Keratinocyte (primary cell): ENCODE results near the gene LCK. TPM values are rescaled to one million over a fixed set of nuclear protein-coding genes. Genes with fewer than 3 reads are reported as not detected.

Source experiments
- DNase-seq: peaks from one replicate; pipeline ENCODE4 v3.0.0-alpha.2; 2011; ENCODE audit warnings: low read depth, missing footprints, low spot score
- FAIRE-seq: peaks from 2 replicates; lab custom pipeline; 2011; peaks lifted over from hg19 to GRCh38; lab: Jason Lieb, UNC
- H2AFZ ChIP-seq: 2 replicates; pipeline ENCODE4 v1.6.0; 2012; ENCODE audit warnings: low read length, control low read depth, inconsistent platforms; ENCODE audit not compliant: control insufficient read depth
- H3K27ac ChIP-seq: 2 replicates; pipeline ENCODE4 v1.5.1; 2011; ENCODE audit warnings: low read length; ENCODE audit not compliant: control insufficient read depth, insufficient read depth
- H3K27me3 ChIP-seq: 3 replicates; pipeline ENCODE4 v1.6.0; 2011; ENCODE audit warnings: low read length; ENCODE audit not compliant: control insufficient read depth, insufficient read depth; ENCODE audit errors: extremely low read depth
- H3K36me3 ChIP-seq, 2 experiments: 2 replicates in 1 of 2; 3 replicates in 1 of 2; pipeline ENCODE4 v1.5.1; 2011; ENCODE audit warnings: low read length in 2 of 2, mild to moderate bottlenecking in 1 of 2; ENCODE audit not compliant: control insufficient read depth in 2 of 2, insufficient read depth in 2 of 2; ENCODE audit errors: extremely low read depth in 1 of 2
- H3K4me1 ChIP-seq: 3 replicates; pipeline ENCODE4 v1.5.1; 2011; ENCODE audit warnings: low read length; ENCODE audit not compliant: control insufficient read depth, insufficient read depth; ENCODE audit errors: extremely low read depth
- H3K4me2 ChIP-seq: 3 replicates; pipeline ENCODE4 v1.6.0; 2011; ENCODE audit warnings: low read depth, low read length; ENCODE audit not compliant: control insufficient read depth, insufficient read depth; ENCODE audit errors: extremely low read depth
- H3K4me3 ChIP-seq, 3 experiments: fragments of 200-600 bp in 1 of 3; sonication (generic) in 1 of 3; 2 replicates in 2 of 3; 3 replicates in 1 of 3; pipeline ENCODE4 v1.5.1; 2011 to 2016; ENCODE audit warnings: low read length in 3 of 3, mild to moderate bottlenecking in 3 of 3, control low read depth in 2 of 3, inconsistent platforms in 1 of 3, low read depth in 1 of 3, mixed read lengths in 1 of 3, mixed run types in 1 of 3, moderate library complexity in 1 of 3; ENCODE audit not compliant: control insufficient read depth in 2 of 3, insufficient read depth in 2 of 3; ENCODE audit errors: extremely low read depth in 1 of 3
- H3K79me2 ChIP-seq: 2 replicates; pipeline ENCODE4 v1.6.0; 2012; ENCODE audit warnings: low read length; ENCODE audit not compliant: control insufficient read depth, insufficient read depth
- H3K9ac ChIP-seq: 3 replicates; pipeline ENCODE4 v1.6.0; 2011; ENCODE audit warnings: low read length; ENCODE audit not compliant: control insufficient read depth, insufficient read depth; ENCODE audit errors: extremely low read depth
- H3K9me1 ChIP-seq: 3 replicates; pipeline ENCODE4 v1.6.0; 2011; ENCODE audit warnings: low read length; ENCODE audit not compliant: control insufficient read depth, insufficient read depth; ENCODE audit errors: extremely low read depth
- H3K9me3 ChIP-seq: 2 replicates; pipeline ENCODE4 v1.5.1; 2012; ENCODE audit warnings: low read depth, low read length; ENCODE audit not compliant: control insufficient read depth
- H4K20me1 ChIP-seq: 3 replicates; pipeline ENCODE4 v1.6.0; 2011; ENCODE audit warnings: low read length; ENCODE audit not compliant: control insufficient read depth, insufficient read depth; ENCODE audit errors: extremely low read depth
- EZH2 ChIP-seq: IDR thresholded peaks from one replicate; pipeline ENCODE4 v1.6.1; 2012; ENCODE audit warnings: inconsistent platforms, mild to moderate bottlenecking, low read length, moderate library complexity
- dilution Hi-C: fragments of 300-500 bp; cut with MboI; formaldehyde crosslinking; loops from one replicate; pipeline ENCODE4 v1.7.0; 2020; ENCODE audit warnings: low sequenced_read_pairs; ENCODE audit not compliant: extremely low pct_ligation_motif_present
- polyA plus RNA-seq, 5 experiments: library from polyadenylated mRNA; depleted of rRNA in 3 of 5; stranded (reverse) in 3 of 5; stranded (forward) in 1 of 5; unstranded in 1 of 5; fragments of >200 nt; gene quantifications; 1 replicate in 1 of 5; 2 replicates in 3 of 5; 3 replicates in 1 of 5; pipeline versions ENCODE4 v1.2.1 to v1.2.3, GENCODE V29; 2011 to 2012; ENCODE audit warnings: missing spikeins in 2 of 5, low read depth in 1 of 5, low replicate concordance in 1 of 5
- TF ChIP-seq, protein P1 (sequence below), 3 experiments: IDR thresholded peaks in 1 of 3; conservative IDR thresholded peaks in 1 of 3; optimal IDR thresholded peaks in 1 of 3; 2 replicates in 2 of 3; 3 replicates in 1 of 3; pipeline versions ENCODE3 to v1.5.1; 2011; ENCODE audit warnings: low read length in 3 of 3, mild to moderate bottlenecking in 3 of 3, moderate library complexity in 2 of 3, control low read depth in 1 of 3, inconsistent platforms in 1 of 3; ENCODE audit not compliant: insufficient read depth in 2 of 3; ENCODE audit errors: extremely low read depth in 1 of 3

The LCK gene
- polyA plus RNA-seq, 1 donor (not counting 4 experiments of a cell fraction or from before 2014, with no cell fraction given), result 0.16 TPM

- no peaks in the 10 kb centered on the region for H4K20me1 ChIP-seq
- H3K9ac ChIP-seq, result no peak overlapping the region
- no peaks in the 10 kb centered on the region for H3K36me3 ChIP-seq
- no peak overlapping the region for H3K27ac ChIP-seq
- H3K27me3 ChIP-seq, result no peaks in the 10 kb centered on the region
- H3K79me2 ChIP-seq, result no peaks in the 10 kb centered on the region
- H2AFZ ChIP-seq, result no peak overlapping the region
- peaks cover 13% of the 10 kb centered on the region for H3K4me1 ChIP-seq
- no peaks in the 10 kb centered on the region for H3K9me3 ChIP-seq
- dilution Hi-C loops, result no loop called here
- H3K9me1 ChIP-seq, result no peaks in the 10 kb centered on the region
- H3K4me3 ChIP-seq, result no peak overlapping the region
- no peak overlapping the region for H3K4me2 ChIP-seq
- DNase-seq (no peak), FAIRE-seq (no peak)
- TF ChIP-seq, protein P1, sequence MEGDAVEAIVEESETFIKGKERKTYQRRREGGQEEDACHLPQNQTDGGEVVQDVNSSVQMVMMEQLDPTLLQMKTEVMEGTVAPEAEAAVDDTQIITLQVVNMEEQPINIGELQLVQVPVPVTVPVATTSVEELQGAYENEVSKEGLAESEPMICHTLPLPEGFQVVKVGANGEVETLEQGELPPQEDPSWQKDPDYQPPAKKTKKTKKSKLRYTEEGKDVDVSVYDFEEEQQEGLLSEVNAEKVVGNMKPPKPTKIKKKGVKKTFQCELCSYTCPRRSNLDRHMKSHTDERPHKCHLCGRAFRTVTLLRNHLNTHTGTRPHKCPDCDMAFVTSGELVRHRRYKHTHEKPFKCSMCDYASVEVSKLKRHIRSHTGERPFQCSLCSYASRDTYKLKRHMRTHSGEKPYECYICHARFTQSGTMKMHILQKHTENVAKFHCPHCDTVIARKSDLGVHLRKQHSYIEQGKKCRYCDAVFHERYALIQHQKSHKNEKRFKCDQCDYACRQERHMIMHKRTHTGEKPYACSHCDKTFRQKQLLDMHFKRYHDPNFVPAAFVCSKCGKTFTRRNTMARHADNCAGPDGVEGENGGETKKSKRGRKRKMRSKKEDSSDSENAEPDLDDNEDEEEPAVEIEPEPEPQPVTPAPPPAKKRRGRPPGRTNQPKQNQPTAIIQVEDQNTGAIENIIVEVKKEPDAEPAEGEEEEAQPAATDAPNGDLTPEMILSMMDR (optimal IDR thresholded peaks at IDR 0.05 in 1 of 3, IDR thresholded peaks at IDR 0.05 in 1 of 3, conservative IDR thresholded peaks at IDR 0.05 in 1 of 3; ENCODE audit: extremely low read depth in 1 of 3, insufficient read depth in 2 of 3, low read length in 3 of 3), result no peak
- TF ChIP-seq EZH2, result no peak
Measured at GRCh38 chr1:32269744-32270143, 18.7 kb downstream of the LCK start.

GRCh38 chr1:32272557-32273390 is 21.7 kb downstream of the LCK start:
- H3K4me3 ChIP-seq, result no peak overlapping the region
- H3K9ac ChIP-seq, result peak overlapping the region; percentile 25
- DNase-seq (no peak), FAIRE-seq (no peak)
- no peaks in the 10 kb centered on the region for H3K36me3 ChIP-seq
- H2AFZ ChIP-seq, result peak overlapping the region; percentile 54
- no peak overlapping the region for H3K27ac ChIP-seq
- no peaks in the 10 kb centered on the region for H4K20me1 ChIP-seq
- no peaks in the 10 kb centered on the region for H3K9me1 ChIP-seq
- H3K4me1 ChIP-seq, result peaks cover 13% of the 10 kb centered on the region
- peaks cover 10% of the 10 kb centered on the region for H3K27me3 ChIP-seq
- H3K9me3 ChIP-seq, result no peaks in the 10 kb centered on the region
- no peak for TF ChIP-seq EZH2
- TF ChIP-seq, protein P1 (optimal IDR thresholded peaks at IDR 0.05 in 1 of 3, IDR thresholded peaks at IDR 0.05 in 1 of 3, conservative IDR thresholded peaks at IDR 0.05 in 1 of 3; ENCODE audit: extremely low read depth in 1 of 3, insufficient read depth in 2 of 3, low read length in 3 of 3), result no peak
- dilution Hi-C loops, result no loop called here
- peak overlapping the region; percentile 55 for H3K4me2 ChIP-seq
- H3K79me2 ChIP-seq, result no peaks in the 10 kb centered on the region
